Endothelial cell of umbilical vein (primary cell): ENCODE data around the gene DPP10. TPM values are rescaled to one million over a fixed set of nuclear protein-coding genes. Genes with fewer than 3 reads are reported as not detected.

Source experiments
- BruUV-seq: library from RNA; stranded (reverse); fragments of 400-500 nt; replicated peaks from 2 replicates; lab custom pipeline; 2021; lab: Mats Ljungman, UMichigan
- CTCF ChIA-PET: fragments of 300-600, 350-600 bp; sonication (Branson Sonifier 250); formaldehyde crosslinking; loops from one replicate; lab custom pipeline; 2021; ENCODE audit warnings: antibody characterized with exemption, inconsistent platforms; lab: Charles Lee
- POLR2A ChIA-PET: fragments of 300-600, 350-600 bp; sonication (Branson Sonifier 250); formaldehyde crosslinking; loops from one replicate; lab custom pipeline; 2021; ENCODE audit warnings: antibody characterized with exemption, inconsistent platforms; lab: Charles Lee
- DNase-seq: peaks from one replicate; pipeline ENCODE4 v3.0.0-alpha.2; 2011; ENCODE audit warnings: low read depth, low spot score
- FAIRE-seq: peaks from 2 replicates; lab custom pipeline; 2011; peaks lifted over from hg19 to GRCh38; lab: Jason Lieb, UNC
- H2AFZ ChIP-seq: 2 replicates; pipeline ENCODE4 v1.6.0; 2012; ENCODE audit warnings: low read depth, low read length, control low read depth, inconsistent platforms
- H3K27ac ChIP-seq: 2 replicates; pipeline ENCODE4 v1.5.1; 2011; ENCODE audit warnings: low read depth, mild to moderate bottlenecking, control low read depth, low read length, moderate library complexity; ENCODE audit not compliant: insufficient read depth
- H3K27me3 ChIP-seq, 2 experiments: 2 replicates each; pipeline versions ENCODE4 v1.6.0 to v1.6.1; 2011; ENCODE audit warnings: low read length in 2 of 2, mixed read lengths in 1 of 2; ENCODE audit not compliant: control insufficient read depth in 2 of 2, insufficient read depth in 2 of 2
- H3K36me3 ChIP-seq, 2 experiments: 2 replicates in 1 of 2; 3 replicates in 1 of 2; pipeline ENCODE4 v1.5.1; 2011; ENCODE audit warnings: low read length in 2 of 2, mild to moderate bottlenecking in 1 of 2, moderate library complexity in 1 of 2; ENCODE audit not compliant: control insufficient read depth in 2 of 2, insufficient read depth in 2 of 2; ENCODE audit errors: extremely low read depth in 1 of 2
- H3K4me1 ChIP-seq: 3 replicates; pipeline ENCODE4 v1.5.1; 2011; ENCODE audit warnings: mild to moderate bottlenecking, low read length; ENCODE audit not compliant: control insufficient read depth, insufficient read depth; ENCODE audit errors: extremely low read depth
- H3K4me2 ChIP-seq: 2 replicates; pipeline ENCODE4 v1.6.1; 2011; ENCODE audit warnings: low read length, control low read depth, mixed read lengths; ENCODE audit not compliant: insufficient read depth
- H3K4me3 ChIP-seq, 3 experiments: fragments of 200-600 bp in 1 of 3; sonication (generic), shearing (Covaris generic) in 1 of 3; replicated peaks in 1 of 3; 2 replicates each; pipeline ENCODE4 v1.5.1; 2011 to 2016; ENCODE audit warnings: control low read depth in 3 of 3, low read length in 3 of 3, mild to moderate bottlenecking in 2 of 3, inconsistent platforms in 1 of 3, low read depth in 1 of 3, moderate library complexity in 1 of 3; ENCODE audit not compliant: insufficient read depth in 1 of 3
- H3K79me2 ChIP-seq: 2 replicates; pipeline ENCODE4 v1.6.0; 2012; ENCODE audit warnings: low read length, inconsistent platforms; ENCODE audit not compliant: control insufficient read depth, insufficient read depth
- H3K9ac ChIP-seq: replicated peaks from 2 replicates; pipeline ENCODE3; 2011; ENCODE audit warnings: low read length, control low read depth; ENCODE audit not compliant: insufficient read depth; ENCODE audit errors: extremely low read depth
- H3K9me1 ChIP-seq: replicated peaks from 3 replicates; pipeline ENCODE4 v1.6.0; 2011; ENCODE audit warnings: mild to moderate bottlenecking, low read length; ENCODE audit not compliant: control insufficient read depth, insufficient read depth; ENCODE audit errors: extremely low read depth
- H3K9me3 ChIP-seq: replicated peaks from 2 replicates; pipeline ENCODE4 v1.5.1; 2012; ENCODE audit warnings: low read length, inconsistent platforms; ENCODE audit not compliant: control insufficient read depth, insufficient read depth
- H4K20me1 ChIP-seq: replicated peaks from 2 replicates; pipeline ENCODE3; 2011; ENCODE audit warnings: mild to moderate bottlenecking, low read length; ENCODE audit not compliant: control insufficient read depth, insufficient read depth; ENCODE audit errors: extremely low read depth
- EZH2 ChIP-seq: IDR thresholded peaks from 2 replicates; pipeline ENCODE4 v1.6.1; 2012; ENCODE audit warnings: borderline replicate concordance, low read depth, mild to moderate bottlenecking, moderate library complexity, low read length, inconsistent platforms; ENCODE audit not compliant: severe bottlenecking
- FOS ChIP-seq: IDR thresholded peaks from 2 replicates; pipeline ENCODE4 v1.6.1; 2011; ENCODE audit warnings: mild to moderate bottlenecking, low read length, moderate library complexity, borderline replicate concordance; ENCODE audit not compliant: insufficient read depth
- JUN ChIP-seq: IDR thresholded peaks from 2 replicates; pipeline ENCODE4 v1.6.1; 2011; ENCODE audit warnings: borderline replicate concordance, low read depth; ENCODE audit not compliant: insufficient read length, insufficient read depth
- MAX ChIP-seq: IDR thresholded peaks from 2 replicates; pipeline ENCODE4 v1.6.1; 2011; ENCODE audit not compliant: insufficient read depth, insufficient read length
- POLR2A ChIP-seq: IDR thresholded peaks from 2 replicates; pipeline ENCODE4 v1.6.1; 2012; ENCODE audit warnings: low read depth, mild to moderate bottlenecking, control low read depth, low read length
- POLR2AphosphoS5 ChIP-seq: IDR thresholded peaks from 2 replicates; pipeline ENCODE4 v1.6.1; 2012; ENCODE audit warnings: low read depth, mild to moderate bottlenecking, control low read depth, low read length, moderate library complexity; ENCODE audit not compliant: insufficient read depth
- dilution Hi-C: fragments of 300-500 bp; cut with MboI; formaldehyde crosslinking; loops from one replicate; pipeline ENCODE4 v1.15.0; 2019; ENCODE audit warnings: low sequenced_read_pairs; ENCODE audit not compliant: extremely low pct_ligation_motif_present
- intact Hi-C: fragments of 100-400 bp; cut with micrococcal nuclease; formaldehyde crosslinking; loops from one replicate; pipeline ENCODE4 v1.10.0; 2022
- polyA plus RNA-seq, 4 experiments: library from polyadenylated mRNA; depleted of rRNA in 3 of 4; stranded (reverse) in 3 of 4; unstranded in 1 of 4; fragments of >200 nt; gene quantifications; 2 replicates each; pipeline versions ENCODE4 v1.2.1 to v1.2.3, GENCODE V29; 2011 to 2012; ENCODE audit warnings: missing spikeins in 1 of 4
- total RNA-seq: library from RNA; stranded (reverse); gene quantifications from 2 replicates; pipeline ENCODE4 v1.2.3, GENCODE V29; 2021

The DPP10 gene
- total and polyA plus RNA-seq, 2 donors (not counting 3 experiments of a cell fraction or from before 2014, with no cell fraction given), result not detected

- H3K4me3 ChIP-seq, result no peak overlapping the region
- no peak overlapping the region for H2AFZ ChIP-seq
- no peaks in the 10 kb centered on the region for H3K9me1 ChIP-seq
- H3K27me3 ChIP-seq, result no peaks in the 10 kb centered on the region
- H3K36me3 ChIP-seq, result no peaks in the 10 kb centered on the region
- CTCF ChIA-PET, result no interaction called here
- no peak overlapping the region for H3K27ac ChIP-seq
- no peak overlapping the region for H3K4me2 ChIP-seq
- no peak for TF ChIP-seq MAX
- no peak for TF ChIP-seq EZH2
- TF ChIP-seq POLR2AphosphoS5, result no peak
- no peaks in the 10 kb centered on the region for H4K20me1 ChIP-seq
- no peak overlapping the region for H3K9ac ChIP-seq
- no peak for DNase-seq
- no peaks in the 10 kb centered on the region for H3K4me1 ChIP-seq
- dilution Hi-C loops, result no loop called here
- POLR2A ChIA-PET, result no interaction called here
- intact Hi-C loops, result no loop called here
- FAIRE-seq, result no peak
- peaks cover 4% of the 10 kb centered on the region for H3K9me3 ChIP-seq
- no TSS peak for BruUV-seq
- no peaks in the 10 kb centered on the region for H3K79me2 ChIP-seq
Observed at GRCh38 chr2:115596659-115597375, 1154.4 kb downstream of the DPP10 start.

DNA sequence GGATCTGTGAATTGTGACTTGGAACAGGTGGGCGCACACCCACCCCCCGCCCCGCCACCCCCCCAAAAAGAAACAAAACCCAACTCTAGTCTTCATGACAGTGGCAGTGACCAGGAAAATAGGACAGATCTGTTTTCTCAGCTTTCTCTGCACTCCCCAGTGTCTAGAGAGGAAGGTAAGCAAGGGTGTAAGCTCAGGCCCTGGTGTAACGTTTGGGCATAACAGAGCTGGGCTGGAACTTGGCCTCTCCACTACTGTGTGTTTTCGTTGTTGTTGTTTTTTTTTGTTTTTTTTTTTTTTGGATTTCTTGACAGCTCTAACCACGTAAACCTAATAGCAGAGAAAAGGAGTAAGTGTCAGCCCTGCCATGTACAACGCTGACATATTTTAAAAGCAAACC lies 1160.8 kb downstream of the DPP10 start:
- FAIRE-seq (no peak), DNase-seq (no peak)
- dilution Hi-C loops, result no loop called here
- POLR2A ChIA-PET, result no interaction called here
- Histone ChIP-seq H3K36me3 (no peaks in the 10 kb centered on the region), H4K20me1 (no peaks in the 10 kb centered on the region), H3K9me3 (no peaks in the 10 kb centered on the region), H3K9me1 (no peaks in the 10 kb centered on the region), H2AFZ (no peak overlapping the region), H3K27ac (no peak overlapping the region), H3K79me2 (no peaks in the 10 kb centered on the region), H3K4me3 (no peak overlapping the region), H3K9ac (no peak overlapping the region), H3K27me3 (no peaks in the 10 kb centered on the region), H3K4me2 (no peak overlapping the region), H3K4me1 (no peaks in the 10 kb centered on the region)
- CTCF ChIA-PET, result no interaction called here
- TF ChIP-seq FOS (no peak), JUN (no peak), MAX (no peak), POLR2A (no peak)
- intact Hi-C loops, result no loop called here
- BruUV-seq, result no TSS peak
